SHP77 (cell line): Measurements from ENCODE around the gene ADAM15.

Experiments
- DNase-seq, 2 experiments: peaks; one replicate each; lab custom pipeline; 2025; lab: John Stamatoyannopoulos, UW

The ADAM15 gene, protein sequence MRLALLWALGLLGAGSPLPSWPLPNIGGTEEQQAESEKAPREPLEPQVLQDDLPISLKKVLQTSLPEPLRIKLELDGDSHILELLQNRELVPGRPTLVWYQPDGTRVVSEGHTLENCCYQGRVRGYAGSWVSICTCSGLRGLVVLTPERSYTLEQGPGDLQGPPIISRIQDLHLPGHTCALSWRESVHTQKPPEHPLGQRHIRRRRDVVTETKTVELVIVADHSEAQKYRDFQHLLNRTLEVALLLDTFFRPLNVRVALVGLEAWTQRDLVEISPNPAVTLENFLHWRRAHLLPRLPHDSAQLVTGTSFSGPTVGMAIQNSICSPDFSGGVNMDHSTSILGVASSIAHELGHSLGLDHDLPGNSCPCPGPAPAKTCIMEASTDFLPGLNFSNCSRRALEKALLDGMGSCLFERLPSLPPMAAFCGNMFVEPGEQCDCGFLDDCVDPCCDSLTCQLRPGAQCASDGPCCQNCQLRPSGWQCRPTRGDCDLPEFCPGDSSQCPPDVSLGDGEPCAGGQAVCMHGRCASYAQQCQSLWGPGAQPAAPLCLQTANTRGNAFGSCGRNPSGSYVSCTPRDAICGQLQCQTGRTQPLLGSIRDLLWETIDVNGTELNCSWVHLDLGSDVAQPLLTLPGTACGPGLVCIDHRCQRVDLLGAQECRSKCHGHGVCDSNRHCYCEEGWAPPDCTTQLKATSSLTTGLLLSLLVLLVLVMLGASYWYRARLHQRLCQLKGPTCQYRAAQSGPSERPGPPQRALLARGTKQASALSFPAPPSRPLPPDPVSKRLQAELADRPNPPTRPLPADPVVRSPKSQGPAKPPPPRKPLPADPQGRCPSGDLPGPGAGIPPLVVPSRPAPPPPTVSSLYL

DNA sequence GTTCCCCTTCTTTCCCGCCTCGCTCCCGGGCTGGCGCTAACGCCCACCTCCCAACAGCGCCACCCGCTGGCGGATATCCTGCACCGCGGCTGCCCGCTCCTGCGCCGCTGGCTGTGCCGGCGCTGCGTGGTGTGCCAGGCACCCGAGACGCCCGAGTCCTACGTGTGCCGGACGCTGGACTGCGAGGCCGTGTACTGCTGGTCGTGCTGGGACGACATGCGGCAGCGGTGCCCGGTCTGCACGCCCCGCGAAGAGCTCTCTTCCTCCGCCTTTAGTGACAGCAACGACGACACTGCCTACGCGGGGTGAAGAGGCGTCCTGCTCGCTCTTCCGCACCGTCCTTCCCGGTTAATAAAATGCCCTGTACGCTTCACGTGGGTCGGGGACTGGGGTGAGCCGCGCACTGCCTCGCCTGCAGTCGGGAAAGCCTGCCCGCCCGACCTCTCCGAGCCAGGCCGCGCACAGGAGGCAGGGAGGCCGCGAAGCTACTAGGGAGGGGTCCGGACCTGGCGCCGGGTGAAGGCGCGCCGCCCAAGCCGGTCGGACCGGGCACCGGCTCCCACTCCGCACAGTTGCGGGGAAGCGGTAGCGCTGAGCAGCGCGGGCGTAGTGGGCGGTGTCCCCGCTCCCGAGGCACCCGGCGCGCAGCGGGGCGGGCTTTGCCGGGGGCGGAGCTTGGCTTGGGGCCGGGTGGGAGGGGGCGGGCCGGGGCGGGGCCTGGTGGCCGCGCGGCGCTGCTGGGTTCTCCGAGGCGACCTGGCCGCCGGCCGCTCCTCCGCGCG, at the start of gene ADAM15:
ADAM15 (plus strand) TSS at position 757 of the 782 bp plus-strand sequence. CDS start 71 bp downstream, outside the sequence.
- DNase-seq = peak; percentile 91 to 97

DNA sequence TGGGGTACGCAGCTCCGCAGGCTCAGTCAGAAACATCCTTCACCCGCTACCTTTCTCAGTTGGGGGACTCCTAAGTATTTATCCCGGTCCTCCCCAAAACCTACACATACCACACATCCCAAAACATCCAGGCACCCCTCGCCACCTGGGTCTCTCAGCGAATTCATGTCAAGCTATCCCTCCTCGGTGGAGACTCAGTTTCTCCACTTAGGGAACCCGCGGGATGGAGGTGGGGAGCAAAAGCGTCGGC, 49.8 kb upstream of the ADAM15 start:
- DNase-seq = no peak

DNA sequence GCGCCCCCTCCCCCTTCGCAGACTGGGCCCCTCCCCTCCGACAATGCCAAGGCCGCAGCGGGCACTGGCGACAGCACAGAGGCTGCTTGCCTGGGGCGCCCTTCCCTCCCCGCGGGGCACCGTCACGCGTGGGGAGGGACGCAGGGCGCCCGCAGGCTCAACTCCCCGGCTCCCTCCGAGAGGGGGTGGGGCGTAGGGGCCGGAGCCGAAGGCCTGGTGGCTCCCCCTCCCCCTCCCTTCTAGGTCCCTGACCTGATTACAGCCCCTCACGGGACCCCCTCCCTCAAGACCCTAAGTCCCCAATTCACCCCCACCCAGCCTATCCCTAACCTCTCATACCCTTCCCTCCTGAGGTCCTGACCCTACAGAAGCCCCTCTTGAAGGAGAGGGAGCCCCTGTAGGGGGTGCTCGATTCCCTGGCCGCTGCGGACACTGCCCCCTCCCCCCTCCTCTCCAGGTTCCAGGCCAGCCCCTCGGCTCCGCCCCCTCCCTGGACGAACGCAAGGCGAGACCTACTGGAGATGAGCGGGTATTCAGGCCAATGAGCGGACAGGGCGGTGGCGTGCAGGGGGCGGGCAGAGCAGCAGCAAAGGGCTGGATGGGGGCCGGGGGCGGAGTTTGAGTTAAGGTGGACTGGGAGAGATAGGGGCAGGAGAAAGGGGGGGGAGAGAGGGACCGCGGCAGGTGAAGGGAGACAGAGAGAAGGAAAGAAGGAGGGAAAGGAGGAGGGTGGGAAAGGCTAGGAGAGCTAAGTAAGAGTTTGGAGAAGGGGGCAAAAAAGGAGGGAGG, 49.2 kb upstream of the ADAM15 start:
- peak; percentile 100 for DNase-seq

DNA sequence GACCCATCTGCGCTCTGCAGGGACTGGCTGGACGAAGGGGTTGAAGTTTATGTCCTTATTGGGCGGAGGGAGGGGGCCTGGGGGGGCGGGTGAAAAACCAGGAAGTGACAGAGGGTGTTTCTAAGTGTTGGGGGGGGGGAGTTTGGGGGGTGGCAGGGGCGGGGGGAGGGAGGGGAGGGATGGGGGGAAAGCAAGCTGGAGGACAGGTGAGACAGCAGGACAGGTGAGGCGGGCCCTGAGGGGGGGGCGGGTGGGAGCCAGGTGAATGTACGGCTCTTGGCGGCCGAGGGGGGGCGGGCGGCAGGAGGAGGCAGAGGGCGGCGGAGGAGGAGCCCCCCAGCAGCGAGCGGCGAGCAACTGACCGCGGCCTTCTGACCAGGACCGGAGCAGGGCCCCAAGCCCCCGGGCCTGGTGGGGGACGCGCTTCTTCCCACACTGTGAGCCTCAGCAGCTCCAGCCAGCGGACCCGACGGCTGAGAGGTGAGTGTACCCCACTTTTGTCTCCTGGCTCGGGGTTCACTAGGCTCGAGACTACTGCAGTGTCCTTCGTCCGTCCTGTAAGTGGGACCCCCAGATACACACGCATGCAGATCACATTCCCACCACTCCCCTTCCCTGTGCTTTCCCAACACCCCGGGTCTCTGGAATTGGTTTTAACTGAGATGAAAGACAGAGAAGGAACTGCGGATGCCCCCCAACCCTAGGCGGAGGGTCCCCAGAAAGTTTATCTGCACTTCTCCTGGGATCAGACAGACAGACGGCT, 48.5 kb upstream of the ADAM15 start, which contains the start of gene ZBTB7B:
ZBTB7B (plus strand) TSS at position 339 of the 763 bp plus-strand sequence. CDS start 11,859 bp downstream, outside the sequence.
- peak in 1 of 2 experiments; percentile 61 for DNase-seq

DNA sequence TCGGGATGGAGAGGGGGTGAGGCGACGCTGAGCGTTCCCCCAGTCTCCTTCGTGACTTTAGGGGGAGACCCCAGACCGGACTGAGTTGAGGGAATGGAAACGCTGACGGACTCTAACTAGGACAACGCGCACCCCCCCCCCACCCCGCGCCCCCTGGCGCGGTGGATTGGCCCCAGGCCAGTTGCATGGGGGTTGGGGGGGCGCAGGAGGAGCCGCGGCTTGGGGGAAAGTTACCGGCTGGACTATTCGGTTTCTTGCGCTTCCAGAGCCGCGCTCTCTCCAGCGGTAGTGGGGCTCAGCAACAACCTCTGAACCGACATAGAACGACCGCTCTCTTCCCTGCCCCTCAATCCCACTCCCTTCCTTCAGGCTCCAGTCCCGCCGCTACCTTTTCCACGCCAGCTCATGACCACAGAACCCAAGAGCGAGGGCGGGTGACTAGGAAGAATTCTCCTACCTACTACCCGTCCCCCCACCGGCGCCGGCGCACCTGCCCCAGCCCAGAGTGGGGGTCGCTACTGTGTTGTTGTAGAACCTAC, 47.8 kb upstream of the ADAM15 start:
- DNase-seq = peak; percentile 52 to 67

DNA sequence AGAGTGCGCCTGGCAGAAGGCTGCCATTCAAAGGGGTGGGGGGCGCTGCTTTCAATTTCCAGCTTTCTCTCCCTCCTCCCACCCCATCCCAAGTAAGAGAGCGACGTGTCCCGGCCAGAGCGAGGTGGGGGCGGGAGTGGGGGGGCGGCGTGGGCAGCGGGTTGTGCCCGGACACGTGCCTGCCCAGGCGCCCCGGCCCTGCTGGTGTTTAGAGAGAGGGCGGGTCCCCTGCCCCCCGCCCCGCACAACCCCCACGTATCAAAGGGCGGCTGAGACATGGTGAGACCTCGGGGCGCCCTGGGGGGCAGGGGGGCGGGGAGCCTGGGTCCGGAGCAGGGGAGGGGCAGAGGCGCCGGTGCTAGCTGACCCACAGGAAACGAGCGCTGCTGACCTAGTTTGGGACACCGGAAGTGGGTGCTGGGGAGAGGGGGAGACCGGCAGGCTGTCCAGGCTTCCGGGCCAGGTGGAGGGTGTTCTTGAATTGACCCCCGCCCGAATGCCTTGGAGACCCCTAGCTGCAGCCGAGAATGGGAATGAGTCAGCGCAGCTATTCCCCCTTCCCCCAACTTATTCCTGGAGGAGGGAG, 47.3 kb upstream of the ADAM15 start:
- peak; percentile 72 to 91 for DNase-seq

DNA sequence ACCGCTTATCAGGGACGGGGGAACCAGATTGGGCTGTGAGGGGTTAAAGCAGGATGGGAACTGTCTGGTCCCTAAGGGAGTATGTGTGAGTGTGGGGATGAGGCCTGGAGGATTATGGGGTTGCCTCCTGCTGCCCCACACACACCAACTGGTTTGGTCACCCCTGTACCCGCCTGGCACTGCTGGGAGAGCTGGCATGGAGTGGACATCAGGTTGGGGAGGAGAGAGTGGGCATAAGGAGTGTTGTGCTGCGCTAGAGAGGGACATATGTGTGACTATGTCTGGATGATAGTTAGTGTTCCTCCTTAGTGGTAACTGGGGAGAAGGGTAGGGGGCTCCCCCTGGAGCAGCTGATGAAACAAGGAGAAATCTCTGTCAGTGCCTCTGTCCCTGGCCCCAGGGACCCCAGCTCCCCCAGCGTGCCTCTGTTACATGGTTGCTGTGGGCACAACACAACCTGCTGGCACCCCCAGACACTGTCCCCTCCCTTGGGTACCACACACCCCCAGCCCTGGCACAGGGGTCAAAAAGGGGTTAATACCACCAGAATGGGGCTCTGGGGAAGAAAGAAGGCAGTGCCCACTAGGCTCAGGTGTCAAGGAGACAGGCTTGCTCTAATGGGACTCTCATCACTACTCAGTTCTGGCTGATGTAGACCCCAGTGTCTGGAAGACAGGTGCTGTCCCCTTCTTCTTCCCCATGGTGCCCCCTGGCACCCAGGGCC, 46.6 kb upstream of the ADAM15 start:
- DNase-seq = no peak

DNA sequence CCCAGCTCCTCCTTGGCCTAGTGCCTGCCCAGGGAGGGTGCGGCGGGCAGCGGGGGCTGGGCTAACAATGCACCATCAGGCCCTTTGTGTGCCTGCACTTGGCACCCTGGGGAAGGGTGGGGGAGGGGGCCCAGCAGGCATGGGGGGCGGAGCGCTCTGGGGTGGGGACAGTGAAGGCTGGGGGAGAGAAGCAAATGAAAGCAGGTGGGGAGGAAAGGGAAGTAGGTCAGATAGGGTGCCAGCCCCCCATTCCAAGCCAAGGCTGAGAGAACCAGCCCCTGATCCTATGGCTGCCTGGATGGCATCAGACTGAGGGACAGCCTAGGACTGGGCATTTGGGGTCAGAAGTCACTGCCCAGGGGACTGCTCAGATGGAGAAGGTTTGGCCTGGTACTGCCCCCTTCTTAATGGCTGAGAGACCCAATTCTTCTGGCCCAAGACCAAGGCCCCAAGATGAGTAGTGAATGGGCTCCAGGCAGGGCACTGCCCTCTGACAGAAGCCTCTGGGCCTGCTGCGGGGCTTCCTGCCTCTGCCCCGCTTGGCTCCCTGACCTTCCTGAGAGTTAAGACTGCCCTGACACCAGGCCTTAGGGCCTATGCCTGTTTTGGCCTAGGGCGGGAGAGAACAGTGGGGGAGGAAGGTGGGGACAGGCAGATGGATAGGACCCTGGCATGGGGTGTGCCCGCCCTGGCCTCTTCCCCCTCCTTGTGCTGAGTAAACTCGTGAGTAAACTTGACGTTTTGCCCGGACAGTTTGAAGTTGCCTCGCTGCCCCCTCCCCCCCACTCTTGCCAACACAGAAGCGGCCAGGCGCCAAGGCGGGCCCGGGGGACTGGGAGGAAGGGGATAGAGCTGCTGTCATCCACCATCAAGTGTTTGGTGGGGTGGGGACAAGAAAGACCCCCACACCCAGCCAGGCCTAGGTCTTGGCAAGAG, 45.8 kb upstream of the ADAM15 start:
- DNase-seq = no peak

DNA sequence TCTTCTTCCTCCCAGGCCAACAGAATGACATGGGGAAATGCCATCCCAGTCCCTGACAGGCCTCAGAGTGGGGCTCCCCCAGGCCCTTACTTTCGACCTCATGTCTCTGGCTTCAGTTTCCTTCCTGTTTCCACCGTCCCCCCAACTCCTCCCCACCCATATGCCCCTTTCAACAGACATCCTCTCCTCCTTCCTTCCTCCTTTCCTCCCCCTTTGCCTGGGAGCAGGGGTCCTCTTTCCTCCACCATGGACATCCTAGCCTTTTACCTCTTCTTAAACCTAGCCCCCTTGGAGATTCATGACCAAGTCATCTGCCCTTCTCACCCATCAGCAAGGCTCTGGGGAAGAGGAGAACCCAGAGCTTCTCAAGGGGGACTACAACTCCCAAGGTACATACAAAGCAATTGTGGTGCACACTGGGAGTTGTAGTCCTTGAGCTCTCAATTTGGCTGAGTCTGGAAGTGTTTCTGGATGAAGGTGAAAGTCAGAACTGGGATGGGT, 44.5 kb upstream of the ADAM15 start:
- peak; percentile 12 to 47 for DNase-seq

DNA sequence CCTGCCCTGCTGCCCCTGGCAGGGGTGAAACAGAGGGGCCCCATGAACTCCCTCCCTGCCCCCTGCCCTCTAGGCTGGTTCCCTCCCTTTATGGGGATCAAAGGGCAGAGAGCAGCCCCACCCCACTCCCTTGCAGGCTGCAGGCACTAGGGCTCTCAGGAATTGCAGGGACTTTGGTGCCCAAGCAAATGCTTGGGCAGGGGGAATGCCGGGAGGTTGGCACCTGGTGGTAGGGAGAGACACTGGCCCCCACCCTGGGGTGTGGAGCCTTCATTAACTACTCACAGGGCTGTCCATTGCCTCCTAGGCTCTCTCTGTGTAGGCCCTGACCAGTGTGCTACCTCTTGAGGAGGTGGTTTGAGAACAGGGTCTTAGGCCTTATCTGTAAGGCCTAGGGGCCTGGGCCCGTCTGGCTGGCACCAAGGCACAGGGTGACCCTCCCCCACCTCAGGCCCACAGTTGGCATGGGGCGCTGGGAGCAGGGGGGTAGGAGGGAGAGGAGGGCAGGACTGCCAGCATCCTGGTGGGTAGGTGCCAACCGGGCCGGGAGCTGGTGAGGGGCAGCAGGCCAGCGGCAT, 43.8 kb upstream of the ADAM15 start:
- DNase-seq = no peak

DNA sequence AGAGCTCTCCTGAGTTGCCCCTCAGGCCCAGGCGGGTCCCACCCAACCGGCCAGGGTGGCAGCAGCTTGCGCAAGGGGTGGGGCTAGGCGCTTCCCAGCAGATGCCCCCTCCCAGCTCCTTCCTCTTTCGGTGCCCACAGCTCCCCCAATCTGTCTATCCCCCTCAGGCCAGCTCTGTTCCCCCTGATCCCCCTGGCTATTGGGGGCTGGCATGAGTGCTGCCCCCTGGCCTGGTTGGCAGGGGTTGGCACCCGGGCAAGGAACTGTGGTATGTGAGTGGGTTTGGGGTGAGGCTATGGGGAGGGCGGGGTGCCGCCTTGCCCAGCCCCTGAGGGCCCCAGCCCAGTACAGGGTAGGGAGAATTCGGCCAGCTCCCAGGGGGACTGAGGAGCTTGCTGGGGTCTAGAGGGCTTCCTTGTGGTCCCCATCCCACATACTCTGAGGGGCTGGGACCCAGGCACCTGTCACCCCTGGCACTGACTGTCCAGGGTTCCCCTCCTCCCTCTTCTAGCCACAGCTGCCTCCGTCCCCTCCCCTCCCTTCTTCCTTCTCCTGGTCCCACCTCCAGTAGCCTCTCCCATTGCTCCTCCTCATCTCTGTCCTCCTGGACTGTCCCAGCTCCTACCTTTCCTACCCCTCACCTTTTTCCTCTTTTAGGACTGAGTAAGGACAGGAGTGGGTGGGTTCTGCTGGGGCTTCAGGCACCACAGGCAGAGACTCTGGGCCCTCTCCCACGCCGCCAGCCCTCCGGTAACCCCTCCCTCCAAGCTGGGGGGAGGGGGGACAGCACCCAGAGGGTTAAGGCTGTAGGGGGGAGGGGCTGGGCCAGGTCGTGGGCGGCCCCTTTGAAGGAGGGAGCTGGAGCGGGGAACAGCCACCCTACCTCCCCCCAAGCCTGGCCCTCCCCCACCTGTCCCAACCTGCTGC, 42.8 kb upstream of the ADAM15 start:
- no peak for DNase-seq

DNA sequence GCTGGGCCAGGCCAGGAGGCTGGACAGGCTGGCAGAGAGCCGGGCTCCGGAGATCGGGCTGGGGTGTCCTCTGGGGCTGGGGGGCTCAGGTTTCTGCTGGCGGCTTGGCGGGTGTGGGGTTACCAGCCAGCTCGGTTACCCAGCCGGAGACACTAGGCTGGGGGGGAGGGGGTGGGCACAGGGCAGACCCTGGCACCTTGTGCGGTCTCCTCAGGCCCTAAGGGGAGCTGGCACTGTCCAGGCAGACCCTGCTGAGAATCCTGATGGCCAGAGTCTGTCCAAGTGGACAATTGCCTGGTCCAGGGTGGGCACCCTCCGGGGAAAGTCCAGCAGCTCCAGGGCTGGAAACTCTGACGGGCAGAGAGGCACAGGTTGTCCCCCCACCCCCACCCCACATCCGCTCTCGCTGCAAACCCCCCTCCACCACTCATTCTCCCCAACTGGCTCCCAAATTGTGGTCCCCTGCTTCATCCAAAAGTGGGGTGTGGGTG, 41.9 kb upstream of the ADAM15 start:
- no peak for DNase-seq

DNA sequence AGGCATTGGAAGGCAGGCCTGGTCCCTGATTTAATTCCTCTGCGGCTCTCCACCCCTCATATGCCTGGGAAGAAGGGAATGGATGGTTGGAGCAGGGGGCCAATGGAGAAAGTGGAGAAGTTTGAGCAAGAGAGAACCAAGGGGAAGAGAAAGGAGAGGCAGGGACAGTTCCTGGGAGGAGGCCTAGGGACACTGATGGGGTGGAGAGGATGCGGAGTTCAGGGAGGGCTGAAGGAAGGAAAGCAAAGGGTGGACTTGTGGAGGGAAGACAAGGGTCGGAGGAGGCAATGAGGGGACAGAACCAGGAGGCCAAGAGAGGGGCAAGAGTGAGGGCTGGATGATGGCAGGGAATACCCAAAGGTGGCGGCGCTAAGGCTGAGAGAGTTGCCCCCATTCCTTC, 41.4 kb upstream of the ADAM15 start:
- no peak for DNase-seq

DNA sequence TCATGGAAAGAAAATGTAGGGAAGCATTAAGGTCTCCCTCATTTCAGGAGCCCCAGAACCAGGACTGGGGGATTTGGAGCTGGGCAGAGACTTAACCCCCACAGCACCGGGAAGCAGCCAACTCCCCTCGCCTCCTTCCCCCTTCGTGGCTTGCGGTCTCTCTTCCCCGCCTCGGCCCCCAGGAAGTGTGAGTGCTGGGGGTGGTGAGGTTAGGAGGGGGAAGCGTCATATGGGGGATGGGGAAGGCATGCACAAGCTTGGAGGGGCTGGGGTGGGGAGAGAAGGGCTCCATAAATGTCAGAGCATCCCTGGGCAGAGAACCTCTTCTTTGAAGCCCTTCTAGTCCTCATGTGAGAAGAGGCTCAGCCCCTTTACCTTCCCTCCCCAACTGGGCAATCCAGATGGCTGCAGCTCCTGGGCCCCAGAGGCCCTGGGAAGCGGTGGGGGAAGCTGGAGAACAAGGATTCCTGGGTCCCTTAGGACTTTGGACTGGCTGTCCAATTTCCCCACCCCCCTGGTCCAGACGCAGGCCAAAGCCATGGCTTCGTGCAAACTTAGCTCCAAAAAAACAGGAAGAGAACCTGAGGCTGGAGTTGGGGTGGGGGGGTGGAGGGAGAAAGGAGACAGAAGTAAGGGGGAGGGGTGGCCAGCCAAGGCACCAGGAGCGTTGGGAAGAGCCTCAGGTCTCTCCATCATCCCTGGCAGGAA, 40.8 kb upstream of the ADAM15 start:
- no peak for DNase-seq

DNA sequence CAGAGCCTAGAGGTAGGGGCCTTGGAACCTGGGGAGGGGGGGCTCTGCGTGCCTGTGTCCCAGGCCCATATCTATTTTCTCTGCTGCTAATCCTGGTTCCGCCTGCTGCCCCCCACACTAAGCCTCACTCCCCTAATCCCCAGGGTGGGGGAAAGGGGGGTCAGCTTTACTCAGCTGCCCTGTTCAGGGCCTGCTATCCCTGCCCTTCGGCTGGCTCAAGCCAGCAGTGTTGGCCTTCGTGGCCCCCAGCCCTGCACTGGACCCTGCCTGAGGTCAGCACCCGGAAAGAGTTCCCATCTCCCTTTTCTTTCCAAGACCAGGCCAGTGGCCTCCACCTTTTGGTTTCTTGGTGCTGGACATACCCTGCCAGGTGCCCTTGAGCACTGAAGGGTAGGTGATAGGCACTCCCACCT, 40.1 kb upstream of the ADAM15 start:
- DNase-seq = no peak
